Calu3 (cell line): Measurements from ENCODE around the gene CHTF8. TPM values are rescaled to one million over a fixed set of nuclear protein-coding genes. Genes with fewer than 3 reads are reported as not detected.

Experiments used
- BruUV-seq: library from RNA; stranded (reverse); fragments of 400-500 nt; replicated peaks from 2 replicates; lab custom pipeline; 2021; lab: Mats Ljungman, UMichigan
- CTCF ChIA-PET: fragments of 300-600 bp; sonication (Branson Sonifier 250); formaldehyde crosslinking; loops from one replicate; lab custom pipeline; 2022; ENCODE audit warnings: antibody characterized with exemption; lab: Charles Lee
- DNase-seq: peaks from one replicate; pipeline ENCODE4 v3.0.0; 2022
- H3K27ac Mint-ChIP-seq: one replicate; pipeline ENCODE4 v1.8.0; 2022; ENCODE audit warnings: mixed read lengths; ENCODE audit not compliant: unreplicated experiment
- H3K27me3 Mint-ChIP-seq: one replicate; pipeline ENCODE4 v1.8.0; 2022; ENCODE audit warnings: mixed read lengths; ENCODE audit not compliant: unreplicated experiment
- H3K36me3 Mint-ChIP-seq: one replicate; pipeline ENCODE4 v1.8.0; 2022; ENCODE audit warnings: mild to moderate bottlenecking, moderate library complexity, mixed read lengths; ENCODE audit not compliant: insufficient read depth, unreplicated experiment
- H3K4me1 Mint-ChIP-seq: one replicate; pipeline ENCODE4 v1.8.0; 2022; ENCODE audit warnings: mild to moderate bottlenecking, low read depth, mixed read lengths; ENCODE audit not compliant: unreplicated experiment
- H3K4me3 Mint-ChIP-seq: one replicate; pipeline ENCODE4 v1.8.0; 2022; ENCODE audit warnings: mild to moderate bottlenecking, low read depth, moderate library complexity, mixed read lengths; ENCODE audit not compliant: unreplicated experiment
- H3K9me3 Mint-ChIP-seq: one replicate; pipeline ENCODE4 v1.8.0; 2022; ENCODE audit warnings: low read depth, mixed read lengths; ENCODE audit not compliant: unreplicated experiment
- CTCF ChIP-seq: fragments of 200-600 bp; IDR thresholded peaks from one replicate; pipeline ENCODE4 v1.8.0; 2022; ENCODE audit warnings: antibody characterized with exemption; ENCODE audit not compliant: unreplicated experiment
- intact Hi-C: fragments of 100-400 bp; cut with micrococcal nuclease; formaldehyde crosslinking; loops from one replicate; pipeline ENCODE4 v1.10.0; 2022; ENCODE audit not compliant: unreplicated experiment
- total RNA-seq: library from RNA; stranded (reverse); gene quantifications from 2 replicates; pipeline ENCODE4 v1.2.3, GENCODE V29; 2022

CHTF8 gene
- total RNA-seq, 1 experiment from 2014 or later, result 146 TPM

GRCh38 chr16:69112285-69113129 is 19.9 kb downstream of the CHTF8 start:
- Mint-ChIP-seq H3K4me1 (peaks cover 33% of the 10 kb centered on the region), H3K36me3 (peaks cover 70% of the 10 kb centered on the region), H3K27me3 (no peaks in the 10 kb centered on the region), H3K9me3 (no peaks in the 10 kb centered on the region), H3K4me3 (no peak overlapping the region), H3K27ac (no peak overlapping the region)
- TF ChIP-seq CTCF, result peak; percentile 80
- intact Hi-C loops, result loop anchor here (10.0 kb wide), 1 partner anchor 408 kb away; no protein-coding TSS in a partner anchor
- no TSS peak for BruUV-seq
- peak; percentile 83 for DNase-seq
- CTCF ChIA-PET, result interaction anchor here (0.5 to 1.8 kb wide), 7 partner anchors 11 to 265 kb away, joined by 3 to 7 read pairs (median 5); no protein-coding TSS in a partner anchor

- Mint-ChIP-seq H3K27ac (no peak overlapping the region), H3K4me1 (peaks cover 34% of the 10 kb centered on the region), H3K27me3 (no peaks in the 10 kb centered on the region), H3K36me3 (peaks cover 75% of the 10 kb centered on the region), H3K9me3 (no peaks in the 10 kb centered on the region), H3K4me3 (no peak overlapping the region)
- no peak for DNase-seq
- intact Hi-C loops, result loop anchor here (10.0 kb wide), 1 partner anchor 407 kb away; no protein-coding TSS in a partner anchor
- no TSS peak for BruUV-seq
- CTCF ChIA-PET, result interaction anchor here (0.9 to 1.8 kb wide), 3 partner anchors 12 to 118 kb away, joined by 3 to 7 read pairs (median 5); no protein-coding TSS in a partner anchor
- TF ChIP-seq CTCF, result no peak
Measured at GRCh38 chr16:69111876-69112230, 20.5 kb downstream of the CHTF8 start.

GRCh38 chr16:69111216-69111875 is 21.0 kb downstream of the CHTF8 start:
- Mint-ChIP-seq H3K36me3 (peaks cover 80% of the 10 kb centered on the region), H3K4me1 (peaks cover 34% of the 10 kb centered on the region), H3K27ac (no peak overlapping the region), H3K4me3 (no peak overlapping the region), H3K27me3 (no peaks in the 10 kb centered on the region), H3K9me3 (no peaks in the 10 kb centered on the region)
- no peak for DNase-seq
- intact Hi-C loops, result loop anchor here (10.0 kb wide), 1 partner anchor 407 kb away; no protein-coding TSS in a partner anchor
- BruUV-seq, result no TSS peak
- TF ChIP-seq CTCF, result no peak
- CTCF ChIA-PET, result interaction anchor here (0.6 to 1.2 kb wide), 2 partner anchors 54 to 188 kb away, joined by 3 to 4 read pairs; no protein-coding TSS in a partner anchor

- Mint-ChIP-seq H3K36me3 (peaks cover 83% of the 10 kb centered on the region), H3K9me3 (no peaks in the 10 kb centered on the region), H3K27ac (no peak overlapping the region), H3K4me1 (peaks cover 34% of the 10 kb centered on the region), H3K4me3 (no peak overlapping the region), H3K27me3 (no peaks in the 10 kb centered on the region)
- TSS peak; percentile 15 for BruUV-seq
- intact Hi-C loops, result loop anchor here (10.0 kb wide), 1 partner anchor 406 kb away; no protein-coding TSS in a partner anchor
- no peak for DNase-seq
- CTCF ChIA-PET, result interaction anchor here (0.6 kb wide), 1 partner anchor 189 kb away, joined by 4 read pairs; no protein-coding TSS in a partner anchor
- no peak for TF ChIP-seq CTCF
Measured at GRCh38 chr16:69110406-69110805, 22.0 kb downstream of the CHTF8 start.
